ENCODE measurements around the gene BTBD6. TPM values are rescaled to one million over a fixed set of nuclear protein-coding genes. Genes with fewer than 3 reads are reported as not detected.

The BTBD6 gene
- total RNA-seq, 2 donors from 2014 or later: 52.5 to 53.6 TPM

GRCh38 chr14:105223260-105223659 lies 25.1 kb upstream of the BTBD6 start:
- intact Hi-C loops (cut with DNase I, micrococcal nuclease): no loop called here
- DNase-seq (no peak), ATAC-seq (no peak)

GRCh38 chr14:105223770-105224544 lies 24.4 kb upstream of the BTBD6 start:
- no peak for DNase-seq
- intact Hi-C loops (cut with DNase I, micrococcal nuclease): no loop called here
- no peak for ATAC-seq

GRCh38 chr14:105224845-105225570 lies 23.3 kb upstream of the BTBD6 start:
- intact Hi-C loops (cut with DNase I, micrococcal nuclease): no loop called here
- ATAC-seq: no peak
- no peak for DNase-seq

- intact Hi-C loops (cut with DNase I, micrococcal nuclease): no loop called here
- ATAC-seq (no peak), DNase-seq (no peak)
These were observed 22.1 kb upstream of the BTBD6 start for GRCh38 chr14:105226198-105226597.

GRCh38 chr14:105227346-105227745 lies 21.0 kb upstream of the BTBD6 start:
- intact Hi-C loops (cut with DNase I, micrococcal nuclease): no loop called here
- DNase-seq (no peak), ATAC-seq (no peak)

GRCh38 chr14:105228562-105228961 lies 19.8 kb upstream of the BTBD6 start:
- ATAC-seq: no peak

GRCh38 chr14:105229099-105229655 lies 19.2 kb upstream of the BTBD6 start:
- DNase-seq: no peak
- intact Hi-C loops (cut with DNase I, micrococcal nuclease): no loop called here
- no peak for ATAC-seq

More at GRCh38 chr14:105228562-105228961, 19.8 kb upstream of the BTBD6 start:
- DNase-seq: no peak
- intact Hi-C loops (cut with DNase I, micrococcal nuclease): no loop called here

GRCh38 chr14:105240811-105241576 lies 7.3 kb upstream of the BTBD6 start:
- no peak for ATAC-seq
- intact Hi-C loops (cut with DNase I, micrococcal nuclease): no loop called here
- DNase-seq: no peak

GRCh38 chr14:105241641-105242040 lies 6.7 kb upstream of the BTBD6 start:
- ATAC-seq: no peak
- DNase-seq: no peak
- intact Hi-C loops (cut with DNase I, micrococcal nuclease): no loop called here

- ATAC-seq (no peak), DNase-seq (no peak)
- intact Hi-C loops (cut with DNase I, micrococcal nuclease): no loop called here
These were observed 4.0 kb upstream of the BTBD6 start for GRCh38 chr14:105244334-105244733.

- intact Hi-C loops (cut with DNase I, micrococcal nuclease): no loop called here
- DNase-seq (no peak), ATAC-seq (no peak)
These were observed 1.3 kb upstream of the BTBD6 start for GRCh38 chr14:105247026-105247425.

GRCh38 chr14:105247715-105248367 lies 492 bp upstream of the BTBD6 start:
- intact Hi-C loops (cut with DNase I, micrococcal nuclease): no loop called here
- DNase-seq (peak in 1 of 2 donors; percentile 30), ATAC-seq (peak; percentile 29)

GRCh38 chr14:105249182-105250007 lies 1.1 kb downstream of the BTBD6 start:
- ATAC-seq (peak; percentile 32), DNase-seq (peak in 1 of 2 donors; percentile 51)
- intact Hi-C loops (cut with DNase I, micrococcal nuclease): no loop called here

- no peak for ATAC-seq
- DNase-seq: no peak
- intact Hi-C loops (cut with DNase I, micrococcal nuclease): no loop called here
These were observed 1.7 kb downstream of the BTBD6 start for GRCh38 chr14:105250008-105250366.

GRCh38 chr14:105250986-105251385 lies 2.7 kb downstream of the BTBD6 start:
- intact Hi-C loops (cut with DNase I, micrococcal nuclease): no loop called here
- no peak for DNase-seq
- ATAC-seq: no peak

GRCh38 chr14:105251920-105252319 lies 3.6 kb downstream of the BTBD6 start:
- DNase-seq: no peak
- ATAC-seq: no peak
- intact Hi-C loops (cut with DNase I, micrococcal nuclease): no loop called here

- no peak for ATAC-seq
These were observed 4.4 kb downstream of the BTBD6 start for GRCh38 chr14:105252552-105253328.

More at GRCh38 chr14:105252552-105253328, 4.4 kb downstream of the BTBD6 start:
- intact Hi-C loops (cut with DNase I, micrococcal nuclease): no loop called here
- DNase-seq: no peak

All from left colon (tissue), 2 donors.